Bronchial epithelial cell (primary cell): ENCODE measurements around the gene TNRC6B. TPM values are rescaled to one million over a fixed set of nuclear protein-coding genes. Genes with fewer than 3 reads are reported as not detected.
A peak's percentile ranks its signal among the peaks of the same experiment; 100 is the strongest.

ENCODE experiments used
- DNase-seq: peaks from one replicate; pipeline ENCODE4 v3.0.0-alpha.2; 2010; ENCODE audit warnings: low read depth
- FAIRE-seq: peaks from 2 replicates; lab custom pipeline; 2011; peaks lifted over from hg19 to GRCh38; lab: Jason Lieb, UNC
- H3K27me3 ChIP-seq: 2 replicates; pipeline ENCODE4 v1.5.1; 2011; ENCODE audit warnings: low read length; ENCODE audit not compliant: control insufficient read depth, insufficient read depth
- H3K36me3 ChIP-seq: 2 replicates; pipeline ENCODE4 v1.5.1; 2011; ENCODE audit warnings: low read length; ENCODE audit not compliant: control insufficient read depth, insufficient read depth
- H3K4me3 ChIP-seq: 2 replicates; pipeline ENCODE4 v1.5.1; 2011; ENCODE audit warnings: mild to moderate bottlenecking, low read depth, low read length, control low read depth
- CTCF ChIP-seq: IDR thresholded peaks from 2 replicates; pipeline ENCODE4 v1.5.1; 2011; ENCODE audit warnings: mild to moderate bottlenecking, moderate library complexity, low read length, control low read depth, inconsistent platforms; ENCODE audit not compliant: insufficient read depth, severe bottlenecking
- total RNA-seq: library from RNA; depleted of rRNA; stranded (reverse); fragments of >200 nt; gene quantifications from 2 replicates; pipeline ENCODE4 v1.2.1, GENCODE V29; 2014

TNRC6B gene
- total RNA-seq, 1 donor from 2014 or later = 8.4 TPM

DNA sequence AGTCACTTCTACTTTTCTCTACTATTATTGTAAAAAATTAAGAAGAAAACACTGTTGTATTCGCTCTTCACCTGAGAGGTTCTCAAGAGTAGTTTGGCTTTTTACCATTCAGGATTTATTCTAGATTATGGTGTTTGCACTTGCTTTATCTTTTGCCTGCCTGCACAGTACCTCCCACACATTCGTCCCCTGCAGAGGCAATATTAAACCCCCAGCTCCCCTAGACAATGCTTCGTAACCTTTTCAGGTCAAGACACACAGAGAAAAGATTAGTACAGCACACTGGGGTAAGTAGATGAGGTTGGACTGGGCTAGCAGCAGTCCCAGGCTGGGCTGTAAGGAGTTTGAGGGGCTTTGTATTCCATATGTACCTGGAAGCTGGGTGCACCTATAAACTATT is 62.4 kb downstream of the TNRC6B start:
- Histone ChIP-seq H3K36me3 (no peaks in the 10 kb centered on the region), H3K4me3 (no peak overlapping the region), H3K27me3 (no peaks in the 10 kb centered on the region)
- DNase-seq = no peak
- TF ChIP-seq CTCF = no peak
- no peak for FAIRE-seq

GRCh38 chr22:40240686-40241085 is 63.0 kb downstream of the TNRC6B start:
- TF ChIP-seq CTCF = no peak
- Histone ChIP-seq H3K36me3 (no peaks in the 10 kb centered on the region), H3K27me3 (no peaks in the 10 kb centered on the region), H3K4me3 (no peak overlapping the region)
- FAIRE-seq (no peak), DNase-seq (peak; percentile 67)

DNA sequence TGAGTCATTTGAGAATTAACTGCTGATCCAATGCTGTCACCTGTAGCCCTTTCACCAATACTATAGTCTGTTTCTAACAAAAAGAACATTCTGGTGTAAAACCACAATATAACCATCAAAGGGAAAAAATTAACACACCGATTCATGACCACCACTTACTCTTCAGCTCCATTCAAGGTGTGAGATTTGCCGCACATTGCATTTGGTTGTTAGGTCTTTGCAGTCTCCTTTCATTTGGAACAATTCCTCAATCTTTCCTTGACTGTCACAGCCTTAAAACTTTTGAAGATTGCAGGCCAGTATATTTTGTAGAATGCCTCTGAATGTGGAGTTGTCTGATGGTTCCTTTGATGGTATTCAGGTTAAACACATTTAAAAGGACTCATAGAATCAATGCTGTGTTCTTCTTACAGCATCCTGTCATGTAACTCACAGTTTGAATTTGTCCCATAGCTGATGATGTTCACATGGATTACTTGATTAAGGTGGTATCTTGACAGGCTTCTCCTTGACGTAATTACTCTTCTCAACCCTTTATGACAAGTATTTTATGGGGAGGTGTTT is 63.6 kb downstream of the TNRC6B start:
- H3K36me3 ChIP-seq = no peaks in the 10 kb centered on the region
- no peak overlapping the region for H3K4me3 ChIP-seq
- DNase-seq = no peak
- no peak for FAIRE-seq
- TF ChIP-seq CTCF = no peak
- H3K27me3 ChIP-seq = no peaks in the 10 kb centered on the region

DNA sequence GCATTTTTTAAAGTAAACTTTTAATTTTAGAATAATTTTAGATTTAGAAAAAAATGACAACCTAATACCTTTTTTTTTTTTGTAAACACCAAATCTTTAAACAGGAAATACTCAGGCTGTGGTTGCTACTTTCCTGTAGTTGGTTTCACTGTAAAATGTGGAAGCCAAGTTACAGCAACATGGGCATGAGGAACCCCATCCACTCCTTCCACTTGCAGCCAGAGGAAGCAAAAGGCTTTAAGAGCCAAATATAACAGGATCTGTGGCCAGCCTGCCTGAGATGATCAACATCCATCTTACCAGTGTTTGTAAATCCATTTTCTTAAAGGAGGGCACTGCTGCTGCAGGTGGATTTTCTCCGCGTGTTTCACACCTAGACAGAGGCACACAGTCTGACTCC is 66.2 kb downstream of the TNRC6B start:
- H3K36me3 ChIP-seq = no peaks in the 10 kb centered on the region
- FAIRE-seq (no peak), DNase-seq (no peak)
- TF ChIP-seq CTCF = no peak
- H3K4me3 ChIP-seq = no peak overlapping the region
- no peaks in the 10 kb centered on the region for H3K27me3 ChIP-seq

DNA sequence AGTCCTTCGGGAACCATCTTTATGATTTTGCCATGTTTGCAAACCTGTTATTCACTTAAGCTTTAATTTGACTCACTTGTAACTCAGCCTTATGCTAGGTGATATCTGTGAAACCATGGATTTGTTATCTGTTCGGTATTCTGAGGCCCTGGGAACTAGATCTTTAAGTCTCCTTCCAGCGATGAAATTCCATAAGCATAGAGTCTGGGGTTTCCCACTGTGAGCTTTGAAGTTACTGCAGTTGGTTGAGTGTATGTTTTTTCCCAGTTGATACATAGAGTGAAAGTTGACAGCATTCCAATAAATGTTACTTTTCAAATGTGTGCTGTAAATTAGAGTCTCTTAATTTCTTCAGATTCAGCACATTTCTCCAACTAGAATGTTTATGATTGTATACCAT is 66.9 kb downstream of the TNRC6B start:
- Histone ChIP-seq H3K36me3 (no peaks in the 10 kb centered on the region), H3K27me3 (no peaks in the 10 kb centered on the region), H3K4me3 (no peak overlapping the region)
- FAIRE-seq = no peak
- no peak for TF ChIP-seq CTCF
- DNase-seq = no peak

DNA sequence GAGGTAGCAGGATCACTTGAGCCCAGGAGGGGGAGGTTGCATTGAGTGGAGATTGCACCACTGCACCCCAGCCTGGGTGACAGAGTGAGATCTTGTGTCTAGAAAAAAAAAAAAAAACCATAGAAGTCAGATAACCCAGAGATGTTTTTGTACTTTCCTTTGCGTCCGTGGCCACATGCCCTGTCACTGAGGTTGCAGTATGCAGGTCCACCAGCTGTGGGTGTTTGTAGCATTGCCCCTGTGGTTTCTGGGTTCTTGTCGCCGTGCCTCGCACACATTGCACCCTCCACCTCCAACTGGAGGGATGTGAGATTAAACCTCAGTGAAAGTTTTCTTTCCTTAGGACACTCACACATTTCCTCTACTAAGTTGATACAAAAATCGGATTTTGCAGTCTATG is 70.3 kb downstream of the TNRC6B start:
- no peak for TF ChIP-seq CTCF
- Histone ChIP-seq H3K4me3 (no peak overlapping the region), H3K27me3 (no peaks in the 10 kb centered on the region), H3K36me3 (no peaks in the 10 kb centered on the region)
- FAIRE-seq = peak; percentile 23
- DNase-seq = no peak
